Esophagus (tissue), 2 donors: ENCODE results near the gene GPR173. TPM values are rescaled to one million over a fixed set of nuclear protein-coding genes. Genes with fewer than 3 reads are reported as not detected.

Experiments used
- H3K27ac ChIP-seq, 2 donors: one replicate each; pipeline ENCODE4 v1.5.1; 2013; ENCODE audit warnings: low read depth in 2 of 2, mild to moderate bottlenecking in 2 of 2, inconsistent platforms in 1 of 2, low read length in 1 of 2, moderate library complexity in 1 of 2
- H3K27me3 ChIP-seq, 2 donors: one replicate each; pipeline ENCODE4 v1.6.1; 2013; ENCODE audit warnings: low read length in 2 of 2, control low read depth in 1 of 2, mild to moderate bottlenecking in 1 of 2; ENCODE audit not compliant: insufficient read depth in 2 of 2, control insufficient read depth in 1 of 2
- H3K36me3 ChIP-seq, 2 donors: one replicate each; pipeline ENCODE4 v1.6.1; 2013; ENCODE audit warnings: low read length in 1 of 2; ENCODE audit not compliant: control insufficient read depth in 2 of 2, insufficient read depth in 2 of 2
- H3K4me1 ChIP-seq, 2 donors: one replicate each; pipeline ENCODE4 v1.6.1; 2013; ENCODE audit warnings: low read length in 1 of 2; ENCODE audit not compliant: control insufficient read depth in 2 of 2, insufficient read depth in 2 of 2
- H3K4me3 ChIP-seq, 2 donors: one replicate each; pipeline ENCODE4 v1.5.1; 2013; ENCODE audit warnings: low read length in 2 of 2, mild to moderate bottlenecking in 2 of 2, low read depth in 1 of 2, moderate library complexity in 1 of 2
- H3K9me3 ChIP-seq, 2 donors: one replicate each; pipeline ENCODE4 v1.6.1; 2013; ENCODE audit warnings: mild to moderate bottlenecking in 2 of 2, low read depth in 1 of 2, low read length in 1 of 2, moderate library complexity in 1 of 2; ENCODE audit not compliant: control insufficient read depth in 2 of 2, insufficient read depth in 1 of 2
- WGBS, 2 donors: extraction: QIAGEN DNeasy Blood & Tissue Kit; methylation state at CpG; one replicate each; pipeline ENCODE4 v1.1.7; 2013; 5-methylcytosine and 5-hydroxymethylcytosine counted together
- polyA plus RNA-seq, 2 donors: library from polyadenylated mRNA; stranded (reverse); fragments of 200-250 nt; gene quantifications; one replicate each; pipeline ENCODE4 v1.2.3, GENCODE V29; 2013
- donor health status: healthy with polysubstance abuse.
- donor health status: Bipolar disorder and iron deficiency.

The GPR173 gene
- polyA plus RNA-seq, 2 donors: 0.18 to 0.22 TPM

GRCh38 chrX:53018627-53019026 lies 30.0 kb upstream of the GPR173 start:
- H3K36me3 ChIP-seq: no peaks in the 10 kb centered on the region
- 18 to 26% methylated on average over 4 of the region's 4 CpGs for WGBS, 2 donors
- no peak overlapping the region for H3K27ac ChIP-seq
- H3K4me3 ChIP-seq: no peak overlapping the region
- H3K27me3 ChIP-seq: no peaks in the 10 kb centered on the region
- no peaks in the 10 kb centered on the region for H3K4me1 ChIP-seq
- no peaks in the 10 kb centered on the region for H3K9me3 ChIP-seq

- H3K27ac ChIP-seq: no peak overlapping the region
- H3K4me3 ChIP-seq: no peak overlapping the region
- 25 to 36% methylated on average over 5 of the region's 8 CpGs for WGBS, 2 donors
- no peaks in the 10 kb centered on the region for H3K27me3 ChIP-seq
- no peaks in the 10 kb centered on the region for H3K9me3 ChIP-seq
- H3K4me1 ChIP-seq: no peaks in the 10 kb centered on the region
- no peaks in the 10 kb centered on the region for H3K36me3 ChIP-seq
These were observed 26.2 kb upstream of the GPR173 start for GRCh38 chrX:53022381-53022780.

GRCh38 chrX:53028678-53029077 lies 19.9 kb upstream of the GPR173 start:
- WGBS, 2 donors: 80 to 92% methylated on average over 1 of the region's 1 CpG

GRCh38 chrX:53031380-53031779 lies 17.2 kb upstream of the GPR173 start:
- H3K27me3 ChIP-seq: peaks cover 0 to 4% of the 10 kb centered on the region in 2 donors
- no peak overlapping the region for H3K4me3 ChIP-seq
- peaks cover 0 to 2% of the 10 kb centered on the region in 2 donors for H3K9me3 ChIP-seq
- WGBS, 2 donors: 20 to 33% methylated on average over 4 of the region's 4 CpGs
- H3K4me1 ChIP-seq: no peaks in the 10 kb centered on the region
- H3K27ac ChIP-seq: no peak overlapping the region
- no peaks in the 10 kb centered on the region for H3K36me3 ChIP-seq

More at GRCh38 chrX:53028678-53029077, 19.9 kb upstream of the GPR173 start:
- Histone ChIP-seq H3K27ac (no peak overlapping the region), H3K4me1 (no peaks in the 10 kb centered on the region), H3K4me3 (no peak overlapping the region), H3K27me3 (peaks cover 0 to 4% of the 10 kb centered on the region in 2 donors), H3K36me3 (no peaks in the 10 kb centered on the region), H3K9me3 (peaks cover 0 to 2% of the 10 kb centered on the region in 2 donors)

- Histone ChIP-seq H3K27me3 (no peaks in the 10 kb centered on the region), H3K27ac (no peak overlapping the region), H3K4me1 (no peaks in the 10 kb centered on the region), H3K9me3 (no peaks in the 10 kb centered on the region), H3K36me3 (no peaks in the 10 kb centered on the region), H3K4me3 (no peak overlapping the region)
- 65 to 72% methylated on average over 5 of the region's 5 CpGs for WGBS, 2 donors
These were observed 12.4 kb upstream of the GPR173 start for GRCh38 chrX:53036149-53036548.

GRCh38 chrX:53039236-53039635 lies 9.4 kb upstream of the GPR173 start:
- H3K27me3 ChIP-seq: no peaks in the 10 kb centered on the region
- no peak overlapping the region for H3K27ac ChIP-seq
- H3K4me1 ChIP-seq: no peaks in the 10 kb centered on the region
- no peaks in the 10 kb centered on the region for H3K36me3 ChIP-seq
- no peaks in the 10 kb centered on the region for H3K9me3 ChIP-seq
- WGBS, 2 donors: 64 to 79% methylated on average over 4 of the region's 4 CpGs
- H3K4me3 ChIP-seq: no peak overlapping the region

GRCh38 chrX:53044995-53045394 lies 3.6 kb upstream of the GPR173 start:
- WGBS, 2 donors: 67 to 80% methylated on average over 5 of the region's 5 CpGs

GRCh38 chrX:53047228-53047627 lies 1.4 kb upstream of the GPR173 start:
- Histone ChIP-seq H3K36me3 (no peaks in the 10 kb centered on the region), H3K4me3 (no peak overlapping the region), H3K9me3 (no peaks in the 10 kb centered on the region), H3K27ac (no peak overlapping the region), H3K27me3 (no peaks in the 10 kb centered on the region), H3K4me1 (no peaks in the 10 kb centered on the region)
- WGBS, 2 donors: 85 to 91% methylated on average over 6 of the region's 6 CpGs

More at GRCh38 chrX:53044995-53045394, 3.6 kb upstream of the GPR173 start:
- H3K4me1 ChIP-seq: no peaks in the 10 kb centered on the region
- no peaks in the 10 kb centered on the region for H3K9me3 ChIP-seq
- no peak overlapping the region for H3K27ac ChIP-seq
- H3K36me3 ChIP-seq: no peaks in the 10 kb centered on the region
- no peak overlapping the region for H3K4me3 ChIP-seq
- H3K27me3 ChIP-seq: no peaks in the 10 kb centered on the region

- no peaks in the 10 kb centered on the region for H3K4me1 ChIP-seq
- no peaks in the 10 kb centered on the region for H3K36me3 ChIP-seq
- WGBS, 2 donors: 19 to 38% methylated on average over 7 to 8 of the region's 8 CpGs
- H3K27ac ChIP-seq: no peak overlapping the region
- H3K4me3 ChIP-seq: peak overlapping the region; percentile 5 to 13
- no peaks in the 10 kb centered on the region for H3K27me3 ChIP-seq
- H3K9me3 ChIP-seq: no peaks in the 10 kb centered on the region
These were observed 533 bp downstream of the GPR173 start for GRCh38 chrX:53049127-53049517.

GRCh38 chrX:53050841-53051240 lies 2.3 kb downstream of the GPR173 start:
- WGBS, 2 donors: 78 to 89% methylated on average over 6 of the region's 6 CpGs
- Histone ChIP-seq H3K4me1 (no peaks in the 10 kb centered on the region), H3K27me3 (no peaks in the 10 kb centered on the region), H3K36me3 (no peaks in the 10 kb centered on the region), H3K9me3 (no peaks in the 10 kb centered on the region), H3K4me3 (no peak overlapping the region), H3K27ac (no peak overlapping the region)
